NCI-H1092 (cell line): ENCODE results near the gene BRD7.

Source experiments
- DNase-seq: peaks from one replicate; lab custom pipeline; 2025; lab: John Stamatoyannopoulos, UW

BRD7 gene

GRCh38 chr16:50368410-50369132 lies at the start of gene BRD7:
Gene BRD7, minus strand, starts transcription at chr16:50368988. Its CDS starts 214 bp downstream, at chr16:50368774.
- peak; percentile 57 for DNase-seq

- no peak for DNase-seq
These were observed 47.6 kb upstream of the BRD7 start for GRCh38 chr16:50416388-50416787.

DNA sequence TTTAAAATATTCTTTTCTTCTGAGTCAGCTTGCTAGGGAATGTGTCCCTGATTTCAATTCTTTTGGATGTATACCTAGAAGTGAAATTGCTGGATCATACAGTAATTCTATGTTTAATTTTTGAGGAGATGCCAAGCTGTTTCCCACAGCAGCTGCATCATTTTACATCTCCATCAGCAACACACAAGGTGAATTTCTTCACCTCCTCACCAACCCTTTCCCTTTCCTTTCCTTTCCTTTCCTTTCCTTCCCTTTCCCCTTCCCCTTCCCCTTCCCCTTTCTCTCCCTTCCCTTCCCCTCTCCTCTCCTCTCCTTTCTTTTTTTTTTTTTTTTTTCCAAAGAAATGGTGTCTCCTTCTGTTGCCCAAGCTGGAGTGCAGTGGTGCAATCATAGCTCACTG lies 45.4 kb upstream of the BRD7 start:
- no peak for DNase-seq

DNA sequence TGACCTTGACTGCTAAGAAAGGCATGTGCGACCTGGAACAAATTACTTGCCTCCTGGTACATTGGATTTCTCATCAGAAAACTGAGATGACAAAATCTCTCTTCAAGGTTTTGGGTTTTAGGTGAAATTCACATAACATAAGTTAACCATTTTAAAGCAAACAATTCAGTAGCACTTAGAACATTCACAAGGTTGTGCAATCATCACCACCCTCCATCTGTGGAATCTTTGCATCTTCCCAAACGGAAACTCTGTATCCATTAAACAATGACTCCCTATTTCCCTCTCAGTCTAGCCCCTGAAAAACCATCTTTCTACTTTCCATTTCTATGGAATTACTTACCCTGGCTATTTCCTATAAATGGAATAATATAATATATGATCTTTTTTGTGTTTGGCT lies 42.2 kb upstream of the BRD7 start:
- DNase-seq: no peak

GRCh38 chr16:50408001-50408561 lies 39.3 kb upstream of the BRD7 start:
- no peak for DNase-seq

DNA sequence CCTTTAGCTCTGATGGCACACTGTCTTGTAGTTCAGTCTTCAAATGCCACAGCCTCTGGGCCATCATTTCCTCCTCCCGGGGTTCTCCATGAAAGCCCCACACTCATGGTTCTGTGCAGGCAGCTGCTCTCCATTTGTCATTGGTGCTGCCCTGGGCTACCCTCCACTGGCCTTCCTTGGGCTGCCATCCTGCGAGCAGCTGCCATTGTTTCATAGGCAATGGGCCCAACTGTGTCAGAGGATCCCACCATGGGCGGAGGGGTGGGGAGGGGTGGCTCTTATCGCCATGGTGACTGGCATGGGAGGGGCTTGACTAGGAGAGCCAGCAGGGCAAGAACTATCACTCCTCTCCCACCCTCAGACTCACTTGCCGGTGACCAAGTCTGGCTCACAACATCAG lies 38.6 kb upstream of the BRD7 start:
- no peak for DNase-seq

DNA sequence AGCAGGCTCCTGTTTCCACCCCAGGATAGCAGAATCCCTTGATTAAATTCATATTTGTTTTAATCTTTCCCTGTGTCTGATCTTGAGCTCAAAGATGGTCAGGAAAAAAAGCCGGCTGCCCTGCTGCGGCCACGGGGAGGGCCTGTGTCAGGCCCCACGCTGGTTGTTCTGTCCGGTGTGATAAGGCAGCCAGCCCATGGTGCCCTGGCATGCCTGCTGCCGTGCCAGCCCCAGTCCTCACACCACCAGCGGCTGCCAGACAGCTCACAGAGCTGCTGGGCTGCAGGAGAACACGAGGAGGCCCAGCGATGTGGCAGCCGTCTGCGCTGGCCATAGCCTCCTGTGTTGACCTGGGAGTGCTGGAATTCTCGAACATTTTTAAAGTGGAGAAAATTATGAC lies 34.7 kb upstream of the BRD7 start:
- no peak for DNase-seq

DNA sequence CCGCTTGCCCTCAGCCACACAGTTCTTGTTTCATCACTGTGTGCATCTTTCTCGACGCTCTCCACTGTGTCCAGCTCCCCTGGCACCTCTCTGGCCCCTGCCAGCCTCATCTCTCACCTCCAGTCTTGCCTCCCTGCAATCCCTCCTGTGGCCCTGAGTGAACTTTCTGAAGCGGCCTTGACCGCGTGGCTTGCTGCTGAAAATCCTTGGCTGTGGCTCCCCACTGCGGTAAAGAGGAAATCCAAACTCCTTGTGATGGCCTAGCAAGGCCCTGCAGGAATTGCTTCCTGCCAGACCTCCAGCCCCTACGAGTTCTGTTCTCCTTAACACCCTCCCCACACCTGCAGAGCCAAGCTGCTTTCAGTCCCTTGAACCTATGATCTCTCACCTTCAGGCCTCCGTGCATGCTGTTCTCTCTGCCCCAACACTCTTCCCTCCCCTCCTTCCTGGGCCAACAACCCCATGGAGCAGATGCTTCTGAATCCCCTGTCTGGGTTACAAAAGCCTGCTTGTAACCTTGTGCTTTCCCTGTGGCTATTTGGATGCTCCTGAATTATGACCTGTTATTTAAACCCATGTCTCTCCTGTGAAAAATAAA lies 33.6 kb upstream of the BRD7 start:
- no peak for DNase-seq

DNA sequence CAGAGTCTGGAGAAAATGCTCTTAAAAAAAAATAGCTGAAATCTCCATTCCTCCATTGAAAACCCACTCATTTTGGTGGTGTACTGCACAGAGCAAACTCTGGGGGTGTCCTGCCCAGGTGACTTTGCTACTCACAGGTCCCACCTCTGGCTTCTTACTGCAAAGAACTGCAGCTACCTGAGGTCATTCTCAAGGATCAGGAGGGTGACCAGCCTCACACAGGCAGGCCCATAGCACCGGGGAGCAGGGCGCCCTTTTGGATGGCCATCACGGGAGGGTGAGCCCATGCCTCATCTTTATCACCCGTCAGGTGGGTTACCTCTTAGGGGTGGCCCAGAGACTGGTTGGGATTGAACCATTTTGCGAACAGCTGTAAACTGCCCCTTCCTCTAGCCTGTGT lies 32.6 kb upstream of the BRD7 start:
- no peak for DNase-seq

- no peak for DNase-seq
These were observed 32.2 kb upstream of the BRD7 start for GRCh38 chr16:50400967-50401348.

- no peak for DNase-seq
These were observed 31.7 kb upstream of the BRD7 start for GRCh38 chr16:50400312-50400966.

DNA sequence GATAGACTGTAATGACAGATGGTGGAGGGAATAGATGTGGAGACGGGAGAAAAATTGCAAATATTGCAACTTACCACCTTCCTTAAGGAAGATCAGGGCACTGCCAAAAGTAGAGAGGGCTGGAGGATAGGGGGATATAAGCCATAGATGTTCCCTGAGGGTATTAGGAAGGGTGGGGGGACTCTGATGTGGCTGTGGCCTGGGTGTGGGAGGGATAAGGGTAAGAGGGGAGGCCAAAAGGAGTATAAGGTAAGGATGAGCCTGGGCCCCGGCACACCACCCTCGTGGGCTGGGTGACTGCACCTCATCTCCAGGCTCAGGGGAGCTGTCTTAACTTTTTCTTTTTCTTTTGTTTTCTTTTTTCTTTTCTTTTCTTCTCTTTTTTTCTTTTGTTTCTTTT lies 30.6 kb upstream of the BRD7 start:
- no peak for DNase-seq

GRCh38 chr16:50398336-50398735 lies 29.5 kb upstream of the BRD7 start:
- DNase-seq: no peak

DNA sequence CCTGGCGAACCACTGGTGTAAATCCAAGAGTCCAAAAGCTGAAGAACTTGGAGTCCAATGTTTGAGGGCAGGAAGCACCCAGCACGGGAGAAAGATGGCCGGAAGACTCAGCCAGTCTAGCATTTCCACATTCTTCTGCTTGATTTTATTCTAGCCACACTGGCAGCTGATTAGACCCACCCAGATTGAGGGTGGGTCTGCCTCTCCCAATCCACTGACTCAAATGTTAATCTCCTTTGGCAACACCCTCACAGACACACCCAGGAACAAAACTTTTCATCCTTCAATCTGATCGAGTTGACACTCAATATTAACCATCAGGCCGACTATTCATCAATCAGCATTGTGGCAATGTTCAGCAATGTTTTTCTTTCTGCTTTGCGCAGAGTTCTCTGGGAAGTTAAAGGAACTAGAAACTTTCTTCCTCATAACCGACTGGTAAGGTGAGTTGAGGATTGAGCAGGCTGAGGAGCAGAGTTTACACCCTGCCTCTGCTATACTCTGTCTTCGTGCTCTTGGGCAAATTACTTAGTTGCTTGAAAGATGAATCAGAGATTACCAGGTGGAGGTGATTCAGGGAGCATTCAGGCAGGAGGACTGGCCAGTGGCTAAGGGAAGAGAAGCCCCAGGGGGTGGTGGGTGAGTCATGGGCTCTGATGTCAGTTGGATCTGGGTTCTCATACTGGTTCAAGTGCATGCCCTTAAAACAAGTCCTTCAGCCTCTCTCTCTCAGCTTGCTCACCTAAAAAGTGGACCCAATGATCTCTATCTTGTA lies 28.2 kb upstream of the BRD7 start:
- no peak for DNase-seq

- DNase-seq: no peak
These were observed 27.2 kb upstream of the BRD7 start for GRCh38 chr16:50395763-50396710.

- no peak for DNase-seq
These were observed 25.3 kb upstream of the BRD7 start for GRCh38 chr16:50393858-50394802.

GRCh38 chr16:50393416-50393815 lies 24.6 kb upstream of the BRD7 start:
- DNase-seq: no peak

DNA sequence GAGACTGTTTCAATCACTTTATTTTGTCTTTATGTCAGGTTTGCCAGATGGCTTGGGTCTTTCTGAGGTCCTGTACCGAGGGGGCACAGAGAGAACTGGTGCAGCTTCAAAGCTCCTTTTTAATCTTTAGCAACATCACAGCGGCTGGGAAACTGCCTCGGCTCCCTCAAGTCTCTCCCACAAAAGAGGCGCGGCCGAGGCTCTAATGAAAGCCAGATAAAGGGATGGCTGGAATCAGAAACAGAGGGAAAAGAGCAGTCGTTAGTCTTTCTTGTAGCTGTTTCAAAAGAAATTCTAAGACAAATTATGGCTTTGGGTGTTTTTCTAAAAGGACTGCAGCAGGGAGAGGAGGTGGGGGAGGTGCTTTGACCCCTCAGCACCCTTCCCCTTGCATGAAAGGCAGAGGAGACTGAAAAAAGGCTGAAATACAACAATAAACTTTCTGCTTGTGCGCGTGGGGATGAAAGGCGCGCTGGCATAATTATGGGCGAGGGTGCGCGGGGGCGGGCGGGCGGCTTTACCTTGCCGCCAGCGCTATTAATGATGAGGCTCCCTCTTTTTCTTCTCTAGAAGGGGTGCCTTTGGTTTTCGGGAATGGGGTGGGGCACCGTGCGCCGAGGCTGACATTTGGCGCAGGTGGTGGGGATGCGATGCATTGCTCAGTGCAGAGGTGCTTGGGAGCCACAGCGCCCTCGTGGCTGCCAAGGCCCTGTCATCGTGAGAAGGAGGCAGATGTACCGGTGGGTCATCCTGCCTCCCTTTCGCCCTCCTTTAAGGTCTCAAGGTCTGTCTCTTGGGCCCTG lies 22.3 kb upstream of the BRD7 start:
- no peak for DNase-seq

- DNase-seq: no peak
These were observed 21.6 kb upstream of the BRD7 start for GRCh38 chr16:50390371-50390771.
